Esophagus muscularis mucosa (tissue), 3 donors: ENCODE results near the gene HSPB2.

Source experiments
- CTCF ChIP-seq, 3 experiments: fragments of 200-600 bp in 2 of 3; fragments of 450-650 bp in 1 of 3; sonication (generic) in 2 of 3; IDR thresholded peaks; one replicate each; pipeline ENCODE4 v1.5.1; 2017 to 2019; ENCODE audit warnings: antibody characterized with exemption in 3 of 3, mild to moderate bottlenecking in 2 of 3, moderate library complexity in 1 of 3
- POLR2AphosphoS5 ChIP-seq, 2 donors: sonication (generic); formaldehyde crosslinking; IDR thresholded peaks; one replicate each; pipeline ENCODE4 v1.6.1; 2017; ENCODE audit warnings: antibody characterized with exemption in 2 of 2

GRCh38 chr11:111886032-111886431 is 26.5 kb upstream of the HSPB2 start:
- TF ChIP-seq CTCF (IDR thresholded peaks at IDR 0.05) (no peak), POLR2AphosphoS5 (IDR thresholded peaks at IDR 0.05) (no peak)
